ENCODE data around the gene TLE7.

GRCh38 chr16:71404364-71404763 is 37.5 kb downstream of the TLE7 start:
- TF ChIP-seq CTCF (conservative IDR thresholded peaks at IDR 0.05; ENCODE audit: low read length) (no peak), EZH2phosphoT487 (IDR thresholded peaks at IDR 0.05; ENCODE audit: borderline replicate concordance, low read depth, low read length) (no peak)

All from OCI-LY7 (cell line).